ENCODE data around the gene MYB.

GRCh38 chr6:135230711-135231468, 49.8 kb downstream of the MYB start:
- no peak for TF ChIP-seq CTCF (conservative IDR thresholded peaks at IDR 0.05; ENCODE audit: low read depth, low read length)
- no peak for TF ChIP-seq EZH2 (IDR thresholded peaks at IDR 0.05; ENCODE audit: borderline replicate concordance, low read depth, low read length, poor library complexity, severe bottlenecking)
